HL-60/S4 (cell line): ENCODE results near the gene GAPT.

Experiments
- in situ Hi-C: fragments of 300-500 bp; cut with MboI; formaldehyde crosslinking; loops from 2 replicates; pipeline ENCODE4 v1.14.3; 2022; ENCODE audit warnings: low sequenced_read_pairs

Gene GAPT

DNA sequence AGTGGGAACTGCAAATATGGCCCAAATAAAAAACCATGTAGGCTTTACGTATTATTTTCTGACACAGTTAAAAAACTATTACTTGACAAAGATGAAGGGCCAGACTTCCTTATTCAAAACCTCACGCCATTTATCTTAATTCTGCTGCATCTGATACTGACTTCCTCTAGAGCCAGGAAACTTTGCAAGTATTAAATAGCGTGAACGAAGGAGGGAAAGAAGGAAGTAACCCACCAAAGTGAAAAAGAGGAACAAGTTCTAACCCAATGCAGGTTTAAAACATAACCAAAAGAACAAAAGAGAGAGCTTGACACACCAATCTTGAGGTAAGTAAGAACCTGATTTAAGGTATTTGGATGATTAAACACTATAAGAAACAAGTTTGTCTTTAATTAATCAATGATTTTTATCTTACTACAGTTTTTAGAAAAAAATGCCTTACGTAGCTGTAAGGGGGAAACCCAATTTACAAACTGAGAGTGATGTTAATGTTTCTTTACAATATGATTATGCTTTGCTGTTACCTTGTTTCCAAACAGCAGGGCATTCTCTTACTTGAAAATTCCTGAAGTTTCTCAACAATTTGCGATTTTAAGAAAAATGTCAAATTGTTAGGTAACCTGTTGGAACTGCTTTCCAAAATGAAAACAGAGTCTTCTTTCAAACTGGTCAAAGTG is at the start of gene GAPT:
Gene GAPT, plus strand, starts transcription at position 220 of the 677 bp plus-strand sequence. CDS start 3,102 bp downstream, outside the sequence.
- in situ Hi-C loops = loop anchor here (10.0 kb wide), 1 partner anchor 73 kb away; no protein-coding TSS in a partner anchor

DNA sequence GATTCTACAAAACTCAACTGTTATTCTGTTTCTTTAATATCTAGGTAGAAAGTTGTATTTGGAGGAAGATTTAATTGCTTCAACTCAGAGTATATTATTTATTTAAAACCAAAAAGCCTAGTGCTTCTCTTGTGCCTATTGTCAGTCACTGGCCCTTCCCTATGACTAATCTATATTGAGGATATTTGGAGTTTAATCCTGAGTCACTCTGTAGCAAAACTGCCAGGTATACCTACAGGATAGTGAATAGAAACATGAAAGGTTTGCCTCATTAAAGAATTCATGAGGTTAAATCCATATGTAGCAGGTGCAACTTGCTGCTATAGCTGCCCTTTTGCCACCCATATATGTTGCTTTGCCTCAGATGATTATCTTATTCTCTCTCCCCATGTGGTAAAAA is 46.4 kb upstream of the GAPT start:
- in situ Hi-C loops = no loop called here

DNA sequence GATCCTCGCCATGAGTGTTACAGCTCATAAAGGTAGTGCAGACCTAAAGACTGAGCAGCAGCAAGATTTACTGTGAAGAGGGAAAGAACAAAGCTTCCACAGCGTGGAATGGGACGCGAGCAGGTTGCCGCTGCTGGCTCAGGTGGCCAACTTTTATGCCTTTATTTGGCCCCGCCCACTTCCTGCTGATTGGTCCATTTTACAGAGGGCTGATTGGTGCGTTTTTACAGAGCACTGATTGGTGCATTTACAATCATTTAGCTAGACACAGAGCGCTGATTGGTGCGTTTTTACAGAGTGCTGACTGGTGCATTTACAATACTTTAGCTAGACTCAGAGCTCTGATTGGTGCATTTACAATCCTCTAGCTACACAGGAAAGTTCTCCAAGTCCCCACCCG is 45.2 kb upstream of the GAPT start:
- in situ Hi-C loops = no loop called here

DNA sequence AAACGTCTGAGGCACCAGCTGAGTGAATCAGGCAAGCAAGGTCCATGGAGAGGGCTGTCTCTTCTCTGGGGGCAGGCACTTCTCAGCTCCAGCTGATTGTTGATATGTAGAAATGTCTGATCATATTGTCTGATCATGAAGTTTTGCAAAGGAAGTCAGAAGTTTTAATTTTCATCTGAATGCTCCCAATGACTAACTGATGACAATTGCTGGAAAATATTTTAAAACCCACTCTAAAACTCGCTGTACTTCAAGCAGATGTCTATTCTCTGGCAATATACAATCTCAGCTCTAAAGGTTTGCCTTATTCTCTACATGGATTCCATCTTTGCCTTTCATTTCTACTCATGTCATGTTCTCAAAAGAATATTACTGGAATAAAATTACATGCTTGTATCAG is 44.0 kb upstream of the GAPT start:
- in situ Hi-C loops = no loop called here

DNA sequence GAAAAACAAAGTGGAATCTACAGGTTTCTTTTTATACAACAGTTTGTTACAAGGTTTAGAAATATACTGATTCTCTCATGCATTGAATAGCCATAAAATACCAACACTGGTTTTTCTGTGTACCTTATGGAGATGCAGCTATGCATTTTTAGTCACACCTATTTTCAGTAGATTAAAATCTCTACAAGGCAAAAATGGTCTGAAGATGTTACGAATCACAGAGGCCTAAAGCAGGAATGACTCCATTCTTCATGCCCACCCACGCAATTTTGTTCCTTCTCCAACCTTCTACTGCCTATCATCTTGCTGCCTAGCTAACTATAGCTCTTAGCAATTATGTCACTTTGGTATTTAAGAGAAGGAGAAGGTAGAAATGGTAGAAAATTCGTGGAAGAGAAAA is 41.2 kb upstream of the GAPT start:
- in situ Hi-C loops = loop anchor here (25.0 kb wide), 1 partner anchor 1163 kb away; no protein-coding TSS in a partner anchor

DNA sequence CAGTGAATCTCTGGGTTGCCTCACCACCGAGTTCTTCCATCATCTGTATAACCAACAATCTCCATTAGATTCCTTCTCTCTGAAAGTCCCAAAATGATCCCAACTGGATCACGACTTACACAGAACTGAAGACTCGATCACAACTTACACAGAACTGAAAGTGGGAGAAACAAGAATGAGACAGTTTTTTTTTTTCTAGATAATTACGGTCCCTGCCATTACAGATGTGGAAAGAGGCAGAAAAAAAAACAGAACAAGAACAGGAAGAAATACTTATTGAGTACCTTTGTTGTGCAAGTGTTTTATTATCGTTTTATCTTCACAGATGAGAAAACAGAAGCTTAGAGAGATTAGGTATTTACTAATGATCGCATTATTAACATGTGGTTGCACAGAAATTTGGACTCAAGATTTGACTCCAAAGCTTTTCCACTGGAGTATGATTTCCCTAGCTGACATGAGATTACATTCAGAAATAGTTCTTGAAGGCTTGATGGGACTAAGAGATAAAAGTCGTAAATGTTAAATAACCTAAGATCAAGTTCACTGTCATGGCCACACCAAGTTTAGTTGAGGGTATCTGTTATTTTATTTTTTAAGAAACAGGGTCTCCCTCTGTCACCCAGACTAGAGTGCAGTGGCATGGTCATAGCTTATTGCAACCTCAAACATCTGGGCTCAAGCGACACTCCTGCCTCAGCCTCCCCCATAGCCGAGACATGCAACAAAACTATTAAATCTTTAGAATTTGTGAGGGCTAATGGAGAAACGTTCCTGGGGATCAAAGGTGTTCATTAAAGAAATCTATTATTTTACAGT is 40.2 kb upstream of the GAPT start:
- in situ Hi-C loops = loop anchor here (25.0 kb wide), 1 partner anchor 1164 kb away; no protein-coding TSS in a partner anchor

DNA sequence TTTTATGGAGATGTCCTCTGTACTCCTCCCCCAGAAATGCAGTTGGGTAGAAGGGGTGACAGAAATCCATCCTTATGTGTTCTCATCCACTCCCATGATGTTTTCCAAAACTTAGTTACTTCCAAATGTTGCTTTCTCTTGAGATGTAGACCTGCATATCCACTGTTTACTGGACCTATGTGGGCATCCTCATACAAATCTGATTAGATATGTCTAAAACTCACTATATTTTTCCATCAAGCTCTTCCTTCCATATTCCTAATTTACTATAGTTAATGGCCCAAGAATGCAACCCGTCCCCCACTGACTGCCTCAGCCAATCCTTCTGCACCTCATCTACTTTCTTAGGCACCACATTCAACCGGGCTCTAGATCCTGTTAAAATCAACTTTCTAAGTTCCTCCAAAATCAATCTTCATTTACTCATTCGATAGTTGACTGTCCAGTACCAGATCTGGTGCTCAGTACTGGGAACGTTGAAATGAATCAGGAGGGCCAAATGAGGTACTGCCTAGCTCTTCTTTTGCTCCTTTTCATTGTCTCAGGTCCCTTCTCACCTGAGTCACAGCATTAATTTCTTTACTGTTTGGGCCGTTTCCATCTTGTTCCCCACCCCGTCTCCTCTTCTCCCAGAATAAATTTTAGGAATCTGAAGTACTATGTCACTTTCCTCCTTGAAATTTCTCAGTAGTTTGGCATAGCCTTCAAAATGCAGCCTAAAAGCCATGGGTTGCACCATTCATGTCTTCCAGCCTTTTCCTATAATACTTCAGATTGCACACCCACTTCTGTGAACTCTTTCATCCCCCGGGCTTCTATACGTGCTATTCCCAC is 39.3 kb upstream of the GAPT start:
- in situ Hi-C loops = loop anchor here (25.0 kb wide), 1 partner anchor 1165 kb away; no protein-coding TSS in a partner anchor

DNA sequence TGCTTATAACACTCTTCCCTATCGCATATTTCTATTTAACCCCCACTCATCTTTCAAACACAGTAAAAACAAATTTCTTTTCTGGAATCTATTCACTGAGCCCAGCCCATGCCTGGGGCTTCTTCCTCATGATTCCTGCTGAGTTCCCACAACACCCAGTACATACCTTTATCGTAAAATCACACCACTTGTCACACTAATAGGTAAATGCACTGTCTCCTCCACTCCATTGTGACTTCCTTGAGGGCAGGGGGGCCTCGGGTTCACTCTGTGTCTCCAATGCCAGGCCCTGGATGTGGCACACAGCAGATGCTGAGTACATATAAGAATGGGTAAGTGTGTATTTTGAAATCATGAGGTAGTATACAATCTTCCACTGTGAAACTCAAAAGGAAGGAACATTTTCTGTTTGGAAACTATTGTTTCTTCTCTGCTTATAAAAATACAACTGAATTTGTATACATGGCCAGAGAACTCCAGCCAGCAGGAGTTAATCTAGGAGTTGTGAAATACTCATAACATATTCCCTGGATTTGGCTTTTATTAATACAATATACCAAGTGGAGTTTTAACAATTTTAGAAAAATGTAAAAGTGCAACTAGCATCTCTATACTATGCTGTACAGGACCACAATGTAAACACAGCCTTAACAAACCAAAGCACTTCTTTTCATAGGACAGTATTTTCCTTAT is 38.5 kb upstream of the GAPT start:
- in situ Hi-C loops = loop anchor here (25.0 kb wide), 1 partner anchor 1165 kb away; no protein-coding TSS in a partner anchor

DNA sequence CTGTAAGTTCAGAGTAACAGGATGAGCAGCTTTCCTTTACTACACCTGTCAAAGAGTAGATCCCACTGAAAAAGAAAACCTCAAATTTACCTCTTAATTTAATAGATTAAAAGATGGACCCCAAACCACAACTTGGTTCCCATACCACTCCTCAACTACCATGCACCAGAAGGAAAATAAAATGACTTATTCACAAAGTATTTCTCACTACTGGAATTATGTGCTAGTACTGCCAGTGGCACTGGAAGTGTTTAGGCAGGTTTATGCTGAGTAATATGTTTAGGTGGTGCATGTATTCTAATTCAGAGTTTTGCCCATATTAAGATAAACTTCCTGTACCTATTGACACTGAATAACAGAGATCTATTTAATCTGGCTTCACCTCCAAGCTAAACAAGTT is 37.9 kb upstream of the GAPT start:
- in situ Hi-C loops = loop anchor here (25.0 kb wide), 1 partner anchor 1166 kb away; no protein-coding TSS in a partner anchor

DNA sequence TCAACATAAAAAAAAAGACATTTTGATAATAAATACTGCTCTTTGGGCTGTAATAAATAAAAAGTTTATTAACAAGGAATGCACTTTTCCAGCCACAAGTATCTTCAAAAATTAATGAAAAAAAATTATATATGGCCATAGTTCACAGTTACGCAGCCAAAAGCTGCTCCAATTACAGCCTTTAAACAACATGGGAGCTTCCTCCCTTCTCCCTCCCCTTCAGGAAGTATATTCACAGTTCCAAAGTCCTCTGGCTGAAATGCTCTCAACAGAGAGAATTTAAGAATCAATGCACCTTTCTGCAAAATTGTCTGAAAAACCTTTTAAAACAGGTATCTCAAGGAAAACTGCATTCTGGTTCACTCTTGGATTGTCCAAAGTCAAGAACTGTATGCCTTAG is 37.2 kb upstream of the GAPT start:
- in situ Hi-C loops = loop anchor here (25.0 kb wide), 1 partner anchor 1167 kb away; no protein-coding TSS in a partner anchor

DNA sequence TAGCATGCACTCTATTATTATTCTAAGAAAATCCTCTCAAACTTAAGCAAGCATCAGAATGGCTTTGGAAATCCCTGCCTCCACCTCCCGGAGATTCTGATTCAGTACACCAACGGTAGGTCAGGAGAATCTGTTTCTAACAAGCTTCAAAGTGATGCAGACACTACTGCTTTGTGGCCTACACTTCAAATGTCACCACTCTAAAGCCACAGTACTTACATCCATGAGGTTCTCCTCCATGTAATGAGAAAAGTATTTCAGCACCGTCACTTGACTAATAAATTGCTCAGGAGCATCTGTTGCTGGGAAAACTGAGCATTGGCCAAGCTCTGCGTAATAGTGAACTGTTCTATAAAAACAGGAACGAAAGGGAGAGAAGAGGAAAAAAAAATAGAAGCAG is 36.2 kb upstream of the GAPT start:
- in situ Hi-C loops = loop anchor here (25.0 kb wide), 1 partner anchor 1168 kb away; no protein-coding TSS in a partner anchor

DNA sequence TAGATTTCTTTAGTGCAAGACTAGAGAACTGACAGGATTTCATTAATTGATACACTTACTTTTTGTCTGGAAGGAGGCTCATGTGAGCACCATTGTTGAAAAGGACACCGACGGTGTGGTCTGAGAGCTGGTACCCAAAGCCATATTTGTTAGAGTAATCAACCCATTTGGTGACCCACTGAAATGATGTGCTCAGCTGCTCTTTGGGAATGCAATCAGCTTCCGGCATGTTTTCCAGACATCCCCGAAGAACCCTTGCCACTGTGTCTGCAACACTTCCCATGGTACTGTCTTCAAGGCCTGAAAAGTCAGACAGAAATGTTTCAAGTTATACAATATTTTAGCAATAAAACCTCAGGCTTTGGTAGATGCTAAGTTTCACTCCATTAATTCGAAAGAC is 35.8 kb upstream of the GAPT start:
- in situ Hi-C loops = loop anchor here (25.0 kb wide), 1 partner anchor 1168 kb away; no protein-coding TSS in a partner anchor

DNA sequence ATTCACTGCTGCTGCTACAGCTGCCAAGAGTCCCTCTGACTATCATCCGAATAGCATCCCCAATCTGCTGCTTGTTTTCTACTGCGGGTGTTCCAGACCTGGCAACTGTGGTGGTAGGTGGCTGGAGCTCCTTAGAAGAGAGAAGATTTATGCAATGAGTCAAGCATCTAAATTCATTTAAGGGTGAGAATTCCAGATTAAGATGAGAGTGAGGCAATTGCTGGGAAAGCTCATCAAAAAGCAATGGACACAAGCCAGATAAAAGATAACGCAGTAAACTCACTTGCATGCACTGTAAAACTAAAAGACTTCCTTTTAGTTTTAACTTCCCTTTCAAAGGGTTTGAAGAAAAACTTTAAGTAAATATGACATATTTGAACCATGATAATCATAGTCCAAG is 35.2 kb upstream of the GAPT start:
- in situ Hi-C loops = loop anchor here (25.0 kb wide), 1 partner anchor 1169 kb away; no protein-coding TSS in a partner anchor

DNA sequence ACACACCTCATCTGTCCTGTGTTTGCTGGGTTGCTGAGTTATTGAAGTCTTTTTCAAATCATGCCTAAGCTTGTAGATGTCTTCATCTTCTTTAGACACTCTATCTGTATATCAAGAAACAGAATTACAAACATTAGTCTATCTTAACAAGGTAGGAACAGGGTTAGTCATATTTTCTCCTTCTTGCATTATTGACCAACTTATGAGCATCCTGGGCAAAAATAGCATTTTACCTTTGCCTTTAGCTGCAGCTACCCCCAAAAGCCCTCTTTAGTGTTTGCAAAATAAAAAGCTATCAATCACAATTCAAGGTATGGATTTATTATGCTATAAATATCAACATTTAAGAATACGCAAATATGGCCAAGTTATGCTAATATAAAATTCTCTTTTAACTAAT is 34.7 kb upstream of the GAPT start:
- in situ Hi-C loops = loop anchor here (25.0 kb wide), 1 partner anchor 1169 kb away; no protein-coding TSS in a partner anchor

DNA sequence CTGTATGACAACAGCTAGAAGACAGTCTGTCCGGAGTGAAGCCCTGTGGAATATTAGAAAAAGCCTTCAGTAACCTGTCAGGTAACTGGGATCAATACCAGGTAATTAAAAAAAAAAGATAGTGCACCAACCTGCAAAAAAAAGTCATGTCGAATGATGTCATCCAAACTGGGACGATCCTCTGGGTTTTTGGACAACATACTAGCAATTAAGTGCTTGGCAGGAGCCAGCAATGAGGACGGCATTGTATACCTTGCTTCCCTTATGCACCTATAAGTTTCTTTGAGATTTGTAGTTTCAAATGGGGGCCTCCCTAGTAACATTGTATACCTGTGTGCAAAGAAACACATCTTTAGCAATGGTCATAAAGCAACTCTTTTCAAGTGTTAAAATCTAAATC is 34.2 kb upstream of the GAPT start:
- in situ Hi-C loops = loop anchor here (25.0 kb wide), 1 partner anchor 1170 kb away; no protein-coding TSS in a partner anchor

DNA sequence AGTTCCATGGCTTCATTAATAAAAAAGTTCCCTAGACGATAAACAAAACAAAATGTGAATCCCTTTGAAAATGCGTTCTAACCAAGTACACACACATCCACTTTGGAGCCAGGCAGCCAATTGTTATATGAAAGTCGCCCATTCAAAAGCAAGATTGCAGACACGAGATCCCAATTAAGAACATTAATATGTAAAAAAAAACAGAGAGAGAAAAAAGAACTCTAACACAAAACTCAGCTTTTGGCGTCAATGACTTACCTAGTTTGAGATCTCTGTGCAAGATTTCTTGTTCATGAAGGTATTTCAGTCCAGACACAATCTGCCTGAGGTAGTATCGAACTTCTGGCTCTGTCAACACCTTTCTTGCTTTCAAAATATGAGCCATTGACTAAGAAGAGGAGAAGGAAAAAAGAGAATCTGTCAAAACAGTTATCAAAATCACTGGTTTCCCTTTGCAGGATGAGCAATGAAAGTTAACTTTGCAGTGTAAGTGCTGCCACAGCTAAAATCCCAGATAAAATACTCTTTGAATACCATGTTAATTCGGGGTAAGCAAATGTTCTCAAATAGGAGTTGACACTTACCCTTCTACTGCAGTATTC is 33.0 kb upstream of the GAPT start:
- in situ Hi-C loops = loop anchor here (25.0 kb wide), 1 partner anchor 1171 kb away; no protein-coding TSS in a partner anchor

DNA sequence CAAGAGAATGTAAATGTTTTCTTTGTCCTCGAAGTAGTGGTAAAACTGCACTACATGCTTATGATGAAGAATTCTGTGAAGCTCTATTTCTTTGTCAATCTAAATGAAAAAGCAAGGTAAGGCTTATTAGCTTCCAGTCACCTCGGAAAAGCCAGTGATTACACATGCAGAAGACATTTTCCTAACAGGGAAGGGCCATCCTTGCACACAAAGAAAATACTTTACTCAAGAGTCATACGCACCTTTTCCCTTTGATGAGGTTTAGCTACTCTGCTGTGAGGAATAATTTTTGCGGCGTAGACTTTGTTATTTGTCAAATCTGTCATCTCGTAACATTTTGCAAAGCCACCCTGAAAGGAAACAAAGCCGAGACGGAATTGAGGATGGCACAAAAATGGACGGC is 32.5 kb upstream of the GAPT start:
- in situ Hi-C loops = loop anchor here (25.0 kb wide), 1 partner anchor 1171 kb away; no protein-coding TSS in a partner anchor

DNA sequence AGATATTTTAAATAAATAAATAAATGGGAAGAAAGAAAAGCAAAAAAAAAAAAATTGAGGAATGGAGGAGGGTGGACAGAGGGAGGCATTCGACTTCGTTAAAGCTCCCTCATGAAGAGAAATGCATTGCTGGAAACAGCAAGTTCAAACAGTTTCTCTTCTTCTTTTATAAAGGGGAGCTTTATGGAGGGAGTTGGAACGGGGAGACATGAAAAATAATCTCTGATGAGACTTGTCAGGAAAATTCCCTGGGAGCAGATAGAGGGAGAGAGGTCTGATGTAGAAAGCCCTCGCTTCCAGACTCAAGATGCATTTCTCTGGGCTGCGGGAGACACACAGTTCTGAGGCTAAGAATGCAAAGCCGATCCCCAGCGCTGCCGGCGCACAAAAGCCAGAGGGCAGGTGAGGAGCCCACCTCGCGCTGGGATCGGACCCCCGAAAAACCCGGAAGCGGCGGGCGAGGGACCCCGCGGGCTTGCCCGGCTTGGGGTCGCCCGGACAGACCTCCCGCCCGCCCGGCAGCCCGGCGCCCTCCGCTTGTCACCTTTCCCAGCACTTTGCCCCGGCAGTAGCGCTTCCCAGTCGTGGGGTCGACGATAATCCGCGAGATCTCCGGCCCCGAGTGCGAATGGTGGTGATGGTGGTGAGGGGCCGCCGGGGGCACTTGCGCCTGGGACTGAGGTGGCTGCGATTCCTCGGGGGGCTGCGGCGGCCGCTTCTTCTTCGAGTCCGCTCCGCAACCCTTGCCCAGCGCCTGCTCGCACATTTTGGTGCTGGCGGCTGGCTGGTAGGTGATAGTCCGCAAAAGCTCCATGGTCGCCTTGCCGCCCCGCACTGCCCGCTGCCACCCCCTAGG is 31.9 kb upstream of the GAPT start:
- in situ Hi-C loops = loop anchor here (25.0 kb wide), 1 partner anchor 1172 kb away; no protein-coding TSS in a partner anchor
